HTR-8/SVneo (cell line): Measurements from ENCODE around the gene SYT2.
A peak's percentile ranks its signal among the peaks of the same experiment; 100 is the strongest.
"Not testable (repeated sequence)": the region's sequence is repeated elsewhere in the genome, so short reads cannot be mapped to it uniquely, and the experiment has no call there.

Experiments used
- DNase-seq: peaks from one replicate; pipeline ENCODE4 v3.0.0; 2011; ENCODE audit warnings: low spot score, mixed read lengths; ENCODE audit not compliant: insufficient read length
- FAIRE-seq: peaks from 2 replicates; lab custom pipeline; 2011; peaks lifted over from hg19 to GRCh38; lab: Jason Lieb, UNC

The SYT2 gene

DNA sequence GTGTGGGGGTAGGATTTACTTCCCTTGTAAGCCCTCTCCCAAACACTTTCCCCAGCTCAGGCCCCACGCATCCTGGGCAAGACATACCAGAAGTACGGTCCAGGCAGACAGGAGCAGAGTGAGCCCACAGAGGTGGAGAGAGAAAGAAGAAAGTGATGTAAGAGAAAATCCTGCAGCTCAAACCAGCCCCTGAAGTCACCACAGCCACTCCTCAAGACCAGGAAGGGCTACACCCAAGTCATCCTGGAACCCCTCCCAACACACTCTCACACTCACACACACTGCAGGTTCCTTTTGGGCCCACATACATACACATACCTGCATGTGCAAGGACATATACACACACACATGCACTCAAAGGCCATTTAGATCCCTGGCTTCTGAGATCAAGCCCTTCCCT lies 106.8 kb downstream of the SYT2 start:
- FAIRE-seq (no peak), DNase-seq (no peak)

DNA sequence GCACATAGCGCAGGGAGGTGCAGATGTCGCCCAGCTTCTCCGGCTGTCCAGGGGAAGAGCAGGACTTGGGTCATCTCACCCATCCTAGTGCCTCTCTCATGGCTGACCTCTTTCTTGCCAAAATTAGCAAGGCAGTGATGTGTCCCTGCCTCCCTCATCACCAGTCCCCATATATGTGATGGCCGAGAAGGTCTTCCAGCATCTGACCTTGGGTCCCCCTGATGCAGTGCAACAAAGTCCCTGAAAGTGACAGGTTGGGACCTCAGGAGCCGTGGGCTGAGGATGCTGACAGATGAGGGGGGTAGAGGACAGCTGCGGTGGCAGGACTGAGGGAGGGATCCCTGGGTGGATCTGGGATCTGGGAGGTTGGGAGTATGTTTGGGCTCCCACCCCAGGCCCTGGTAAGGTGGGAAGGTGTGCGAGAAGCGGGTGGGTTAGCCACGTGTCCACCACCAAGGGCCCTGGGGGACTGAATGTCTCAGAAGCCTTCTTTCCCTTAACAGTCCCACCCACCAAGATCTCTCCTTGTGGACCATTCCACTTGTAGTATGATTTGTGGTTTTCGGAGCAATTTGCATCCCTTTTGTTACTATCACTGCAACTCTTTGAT lies 109.7 kb downstream of the SYT2 start:
- no peak for DNase-seq
- no peak for FAIRE-seq

DNA sequence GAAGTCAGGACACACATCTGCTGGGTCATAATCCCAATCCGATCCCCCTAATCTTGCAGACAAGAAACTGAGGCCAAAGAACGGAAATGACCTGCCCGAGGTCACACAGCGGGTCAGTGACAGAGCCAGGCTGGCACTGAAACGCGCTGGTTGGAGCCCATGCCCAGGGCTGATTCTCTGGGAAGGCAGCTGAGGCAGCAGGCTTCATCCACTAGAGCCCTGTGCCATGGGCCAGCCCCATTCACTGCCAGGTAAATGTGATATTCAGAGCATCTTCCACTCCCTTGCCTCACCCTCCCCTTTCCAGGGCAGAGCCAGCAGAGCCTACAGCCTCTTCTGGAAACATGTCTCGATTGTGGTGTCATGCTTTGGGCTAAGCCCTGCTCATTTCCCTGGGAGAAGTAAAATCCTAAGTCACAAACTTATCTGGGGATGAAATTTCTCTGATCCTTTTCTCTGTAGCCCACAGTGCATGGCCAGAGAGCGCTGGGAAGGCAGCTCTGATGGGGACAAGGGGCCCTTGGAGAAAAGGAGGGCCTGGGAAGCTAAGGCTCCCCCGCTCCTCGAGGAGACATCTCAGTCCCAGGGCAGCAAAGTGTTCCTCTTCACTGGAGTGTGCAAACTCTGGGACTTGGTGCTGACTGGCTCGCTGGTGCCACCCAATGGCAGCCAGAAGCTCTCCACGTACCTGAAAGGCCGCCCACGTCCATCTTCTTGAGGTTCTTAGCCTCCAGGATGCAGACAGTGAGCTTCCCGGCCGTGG lies 110.4 kb downstream of the SYT2 start:
- FAIRE-seq (peak; percentile 79), DNase-seq (peak; percentile 85)

DNA sequence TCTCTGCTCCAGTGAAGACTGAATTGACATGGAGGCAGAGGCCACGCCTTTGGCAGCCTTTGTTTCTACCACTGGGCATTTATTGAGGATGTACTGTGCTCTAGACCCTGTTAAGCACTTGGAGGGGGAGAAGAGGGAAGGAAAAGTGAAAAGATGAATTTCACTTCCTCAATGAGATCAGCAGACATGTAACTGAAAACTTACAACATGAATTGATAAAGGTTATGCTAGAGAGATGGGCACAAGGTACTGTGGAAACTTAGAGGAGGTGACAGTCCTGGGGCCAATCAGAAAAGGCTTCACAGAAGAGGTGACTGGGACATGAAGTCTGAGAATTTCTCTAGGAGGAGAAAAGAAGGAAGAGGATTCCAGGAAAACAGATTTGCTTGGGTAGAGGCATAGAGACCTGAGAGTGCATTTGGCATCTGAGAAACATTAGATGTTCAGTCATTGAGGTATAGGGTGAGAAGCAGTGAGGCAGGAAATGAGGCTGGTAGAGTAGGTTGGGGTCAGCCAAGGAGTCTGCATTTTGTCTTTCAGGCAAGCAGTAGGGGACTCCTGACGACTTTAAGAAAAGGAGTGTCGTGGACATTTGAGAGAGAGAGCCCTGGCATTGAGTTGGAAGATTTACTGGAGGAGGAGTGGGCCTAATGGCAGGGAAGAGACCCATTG lies 113.0 kb downstream of the SYT2 start:
- FAIRE-seq (no peak), DNase-seq (no peak)

DNA sequence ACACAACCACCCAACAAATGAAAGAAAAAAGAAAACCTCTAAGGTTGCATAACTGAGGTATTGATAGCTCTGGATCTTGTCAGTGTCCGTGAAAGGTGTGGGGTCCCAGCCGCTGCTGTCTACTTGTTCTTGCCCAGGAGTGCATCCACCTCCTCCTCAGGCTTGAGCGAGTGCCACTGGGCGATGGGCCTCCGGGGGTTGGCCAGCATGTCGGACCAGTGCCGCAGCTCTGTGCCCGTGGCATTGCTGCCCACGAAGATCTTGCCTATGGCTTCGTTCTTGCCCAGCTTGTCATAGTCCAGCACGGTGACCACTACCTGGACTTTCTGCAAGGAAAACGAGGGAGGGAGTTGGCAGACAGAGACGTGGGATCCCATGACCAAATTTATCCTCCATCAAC lies 113.6 kb downstream of the SYT2 start:
- DNase-seq: no peak
- FAIRE-seq: no peak

DNA sequence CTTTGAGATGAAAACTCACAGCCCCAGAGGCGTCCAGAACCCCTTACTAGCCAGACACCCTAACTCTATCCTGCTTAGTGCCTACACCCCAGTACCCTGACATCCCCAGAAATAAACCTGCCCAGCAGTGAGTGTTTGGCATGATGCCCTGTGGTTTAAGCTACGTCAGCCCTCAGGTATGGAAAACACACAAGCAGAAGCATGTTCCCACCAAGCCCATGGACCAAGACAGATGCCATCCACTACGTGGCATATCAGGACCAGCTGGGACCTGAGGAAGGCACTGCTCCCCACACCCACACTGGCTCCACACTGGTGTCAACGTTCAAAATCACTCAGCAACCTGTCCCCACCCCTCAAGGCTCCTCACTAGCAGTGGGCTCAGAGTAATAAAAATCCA lies 116.4 kb downstream of the SYT2 start:
- DNase-seq (no peak), FAIRE-seq (no peak)

DNA sequence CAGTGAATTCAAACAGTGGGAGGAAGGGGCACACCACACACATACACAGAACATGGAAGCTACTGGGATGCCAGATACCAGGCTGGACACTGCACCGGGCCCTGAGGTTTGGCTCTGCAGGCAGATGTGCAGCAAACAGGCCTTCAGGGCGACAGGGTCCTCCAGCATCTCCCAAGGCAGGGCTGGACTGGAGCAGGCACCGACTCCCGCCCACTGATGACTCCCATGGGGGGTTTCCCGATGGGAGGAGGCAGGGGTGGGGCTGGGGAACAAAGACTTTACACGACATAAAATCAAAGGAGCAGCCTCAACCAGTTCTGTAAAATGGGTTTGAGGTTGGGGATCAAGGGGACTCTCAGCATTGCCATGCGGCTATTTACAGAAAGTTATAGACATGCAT lies 118.1 kb downstream of the SYT2 start:
- no peak for DNase-seq
- FAIRE-seq: no peak

DNA sequence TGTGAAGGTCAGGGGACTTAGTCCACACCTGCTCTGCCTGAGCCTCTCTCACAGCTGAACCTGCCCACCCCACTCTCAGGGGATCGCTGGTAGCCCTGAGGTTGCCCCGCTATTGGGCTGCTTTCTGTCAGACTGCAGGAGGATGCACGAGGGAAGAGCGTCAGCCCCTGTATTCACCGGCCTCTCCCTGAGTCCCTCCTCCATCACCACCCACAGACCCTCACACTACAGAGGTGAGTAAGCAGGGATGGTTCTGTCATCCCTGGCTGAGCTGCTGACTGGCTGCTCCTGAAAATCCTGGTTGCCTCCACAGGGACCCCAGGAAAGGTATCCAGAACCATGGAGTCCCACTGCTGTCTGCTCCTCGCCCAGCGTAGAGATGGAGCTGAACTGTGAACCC lies 118.7 kb downstream of the SYT2 start:
- DNase-seq (no peak), FAIRE-seq (peak; percentile 42)

DNA sequence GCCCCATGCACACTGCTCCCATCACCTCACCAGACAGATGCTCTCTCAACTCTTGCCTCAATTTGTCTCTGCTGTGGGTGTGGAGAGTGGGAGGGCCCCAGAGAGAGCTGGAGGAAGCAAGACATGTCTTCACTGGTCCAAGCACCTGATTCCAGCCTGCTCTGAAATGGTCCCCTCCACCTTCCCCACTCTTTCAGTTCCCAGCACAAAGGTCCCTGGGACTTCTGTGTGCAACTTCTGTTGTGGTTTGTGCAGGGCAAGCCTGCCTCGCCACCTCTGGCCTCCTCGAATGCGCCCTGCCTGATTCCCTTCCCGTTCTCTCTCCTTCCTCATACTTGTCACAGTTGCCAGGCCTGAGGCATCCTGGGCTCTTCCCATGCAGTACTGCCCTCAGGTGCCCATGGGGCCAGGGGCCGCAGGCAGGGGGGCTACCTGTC lies 119.3 kb downstream of the SYT2 start:
- FAIRE-seq (no peak), DNase-seq (no peak)

DNA sequence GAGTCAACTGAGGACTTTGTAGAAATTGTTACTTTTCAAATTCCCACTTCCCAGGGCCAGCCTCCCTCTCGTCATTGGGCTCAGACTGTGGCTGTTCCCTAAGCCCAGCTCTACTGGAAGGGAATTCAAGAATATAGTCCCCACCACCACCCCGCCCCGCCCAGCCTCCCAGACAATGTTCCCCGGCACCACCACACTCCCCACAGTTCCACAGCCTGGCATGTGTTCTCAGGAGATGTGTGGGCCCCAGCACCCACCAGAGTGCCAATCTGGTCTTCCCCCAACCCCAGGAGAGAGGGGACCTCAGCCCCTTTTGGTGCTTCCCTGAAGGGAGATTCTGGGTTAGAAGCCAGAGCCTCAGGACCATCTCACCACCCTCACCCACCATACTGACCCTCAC lies 120.1 kb downstream of the SYT2 start:
- FAIRE-seq: no peak
- no peak for DNase-seq

DNA sequence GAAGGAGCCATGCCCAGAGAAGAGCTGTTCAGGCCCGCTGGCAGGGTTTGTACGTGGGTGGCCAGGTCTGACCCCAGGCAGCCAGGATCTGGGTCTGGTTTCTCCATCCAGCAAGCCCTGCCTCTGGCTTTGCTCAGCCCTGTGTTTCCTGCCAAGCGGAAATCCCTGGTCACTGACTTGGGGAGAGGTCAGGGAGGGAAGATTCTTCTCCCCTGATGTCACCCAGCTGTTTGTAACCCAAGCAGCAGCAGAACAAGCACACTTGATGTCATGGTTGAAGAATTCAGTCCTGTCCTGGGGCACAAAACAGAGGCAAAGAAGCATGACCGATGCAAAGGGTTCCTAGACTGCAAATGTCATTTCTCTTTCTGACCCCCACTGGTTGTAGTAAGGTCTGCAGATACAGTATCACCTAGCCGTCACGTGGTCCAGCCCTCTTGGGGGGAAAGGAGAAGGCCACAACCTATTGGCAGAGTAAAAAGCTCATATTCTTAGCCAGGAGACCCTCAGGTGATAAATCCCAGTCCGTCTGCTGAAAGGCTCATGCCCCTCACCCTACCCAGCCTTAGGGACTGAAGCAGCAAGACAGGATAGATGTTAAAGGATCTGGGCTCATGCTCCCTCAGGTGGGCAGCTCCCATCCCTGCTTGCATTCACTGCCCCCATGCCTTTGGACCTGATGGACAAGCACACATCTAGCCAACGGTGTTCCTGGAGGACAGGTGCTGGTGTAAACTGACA lies 120.9 kb downstream of the SYT2 start:
- peak; percentile 97 for DNase-seq
- peak; percentile 96 for FAIRE-seq

DNA sequence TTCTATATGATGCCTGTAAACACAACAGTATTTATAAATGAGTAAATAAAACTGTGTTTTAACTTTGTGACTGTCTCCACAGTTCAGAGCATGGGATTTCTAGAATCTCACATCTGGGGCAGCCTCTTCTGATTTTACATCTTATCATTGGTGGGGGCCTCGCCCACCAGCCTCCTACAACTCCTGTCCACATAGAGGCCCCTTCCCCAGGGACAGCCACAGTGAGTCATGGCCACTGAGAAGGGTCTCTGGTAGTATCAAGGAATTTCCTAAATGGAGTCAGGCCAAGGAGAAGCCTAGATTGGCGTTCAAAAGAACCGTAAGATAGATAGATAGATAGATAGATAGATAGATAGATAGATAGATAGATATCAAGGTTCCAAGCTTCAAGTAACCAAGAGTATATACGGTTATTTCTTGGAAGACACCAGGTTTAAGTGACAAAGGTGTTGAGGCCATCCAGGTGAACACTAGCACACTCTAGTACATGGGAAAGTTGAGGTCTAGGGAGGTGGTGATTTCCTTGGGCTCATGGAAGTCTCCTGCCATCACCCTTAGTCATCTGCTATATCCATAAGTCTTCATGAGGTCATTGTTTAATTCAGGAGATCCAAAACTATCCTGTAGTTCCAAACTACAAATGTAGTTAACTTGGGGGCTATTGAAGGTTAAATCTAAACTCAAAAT lies 121.6 kb downstream of the SYT2 start:
- DNase-seq (no peak), FAIRE-seq (no peak)

DNA sequence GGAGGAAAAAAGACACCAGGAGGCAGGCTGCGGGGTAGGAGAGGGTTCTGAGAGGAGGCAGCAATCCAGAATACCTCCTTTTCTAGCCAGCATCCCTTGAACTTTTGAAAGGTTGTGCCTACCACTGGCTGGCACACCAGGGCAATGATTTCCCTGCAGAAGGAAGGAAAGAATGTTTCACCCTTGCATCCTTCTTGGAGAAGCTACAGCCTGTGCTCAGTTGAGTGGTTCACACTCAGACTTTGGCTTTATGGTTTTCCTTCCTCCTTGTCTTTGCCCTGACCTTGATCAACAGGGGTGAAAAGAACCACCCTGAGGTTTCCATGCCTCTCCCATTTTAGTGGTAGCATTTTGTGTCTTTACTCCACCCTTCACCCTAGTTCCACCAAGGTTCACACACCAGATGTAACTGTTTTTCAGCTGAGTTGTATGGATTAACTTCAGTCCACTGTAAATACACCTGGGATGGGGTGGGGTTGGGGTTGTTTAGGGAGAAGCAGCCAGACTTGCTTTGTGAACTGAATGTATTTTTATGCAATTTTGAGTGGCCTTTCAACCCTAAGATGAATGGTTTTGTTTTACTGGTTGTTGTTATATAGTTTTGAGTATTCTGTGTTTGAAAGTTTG lies 122.3 kb downstream of the SYT2 start:
- FAIRE-seq (no peak), DNase-seq (no peak)

DNA sequence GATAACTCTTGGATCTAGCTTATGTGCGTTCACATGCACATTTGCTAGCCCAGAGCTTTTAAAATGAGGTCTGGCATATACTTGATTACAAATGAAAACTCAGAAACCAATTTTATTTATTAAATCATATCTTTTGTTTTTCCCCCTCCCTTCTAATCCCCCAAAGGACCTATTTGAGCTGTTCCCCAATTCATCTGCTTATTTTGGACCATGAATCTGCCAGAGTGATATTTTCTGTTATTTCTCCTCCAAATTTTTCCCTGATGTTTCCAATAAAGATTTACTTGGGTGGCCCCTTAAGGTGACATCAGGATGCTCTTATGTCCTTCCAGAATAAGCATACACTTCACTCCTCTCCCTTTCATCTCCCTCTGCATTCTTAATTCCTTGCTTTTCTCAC lies 123.4 kb downstream of the SYT2 start:
- FAIRE-seq: no peak

DNA sequence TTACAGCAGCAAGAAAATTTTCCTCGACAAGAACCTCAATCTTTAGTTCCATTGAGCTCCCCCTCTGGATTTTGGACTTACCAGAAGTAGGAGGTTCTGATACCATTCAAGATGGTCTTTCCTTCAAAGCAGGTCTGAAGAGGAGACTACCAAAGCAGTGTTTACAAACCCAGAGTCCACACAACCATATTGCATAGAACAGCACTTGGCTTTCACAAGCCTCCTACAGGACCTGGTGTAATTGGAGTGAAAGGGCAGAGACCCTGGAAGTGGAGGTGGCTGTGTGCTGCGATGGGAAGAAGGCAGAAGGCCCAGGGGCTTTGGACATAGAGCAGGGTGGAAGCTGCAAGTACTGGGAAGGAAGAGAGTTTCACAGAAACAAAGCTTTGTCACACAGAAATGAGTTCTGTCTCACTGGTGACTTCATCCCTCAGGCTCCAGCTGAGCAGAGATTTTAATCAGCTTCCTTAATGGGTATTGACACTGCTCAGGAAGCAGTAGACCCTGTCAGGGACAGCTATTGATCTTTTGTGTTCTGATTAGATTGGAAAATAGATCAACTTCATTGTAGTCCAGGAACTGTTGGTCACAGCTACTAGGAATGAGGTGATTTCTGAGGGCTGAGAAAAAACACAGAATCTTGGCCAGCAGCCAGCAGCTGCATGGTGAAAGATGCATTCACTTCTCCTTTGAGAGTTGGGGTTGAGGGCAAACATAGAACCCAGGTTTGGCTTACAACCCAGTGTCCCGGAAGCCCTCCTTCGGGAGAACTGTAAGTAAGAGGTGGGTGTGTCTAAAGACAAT lies 124.0 kb downstream of the SYT2 start:
- FAIRE-seq (no peak), DNase-seq (no peak)

More for the DNA sequence above, 123.4 kb downstream of the SYT2 start:
- DNase-seq: no peak

DNA sequence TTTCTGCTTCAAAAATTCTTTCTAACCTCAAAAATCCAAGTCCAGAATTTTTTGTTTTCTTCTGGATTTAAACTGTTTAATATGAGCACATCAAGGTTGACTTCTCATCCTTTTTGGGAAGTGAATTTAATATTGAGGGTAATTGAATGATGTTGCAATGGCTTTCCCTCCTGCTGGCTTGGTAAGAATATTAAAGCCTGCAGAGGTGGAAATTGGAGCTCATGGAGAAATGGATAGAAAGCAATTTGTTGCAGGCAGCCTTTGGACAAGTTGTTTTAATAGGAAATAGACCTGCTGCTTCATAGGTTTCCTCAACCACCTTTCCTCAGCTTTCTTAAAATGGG lies 124.7 kb downstream of the SYT2 start:
- DNase-seq (no peak), FAIRE-seq (no peak)

DNA sequence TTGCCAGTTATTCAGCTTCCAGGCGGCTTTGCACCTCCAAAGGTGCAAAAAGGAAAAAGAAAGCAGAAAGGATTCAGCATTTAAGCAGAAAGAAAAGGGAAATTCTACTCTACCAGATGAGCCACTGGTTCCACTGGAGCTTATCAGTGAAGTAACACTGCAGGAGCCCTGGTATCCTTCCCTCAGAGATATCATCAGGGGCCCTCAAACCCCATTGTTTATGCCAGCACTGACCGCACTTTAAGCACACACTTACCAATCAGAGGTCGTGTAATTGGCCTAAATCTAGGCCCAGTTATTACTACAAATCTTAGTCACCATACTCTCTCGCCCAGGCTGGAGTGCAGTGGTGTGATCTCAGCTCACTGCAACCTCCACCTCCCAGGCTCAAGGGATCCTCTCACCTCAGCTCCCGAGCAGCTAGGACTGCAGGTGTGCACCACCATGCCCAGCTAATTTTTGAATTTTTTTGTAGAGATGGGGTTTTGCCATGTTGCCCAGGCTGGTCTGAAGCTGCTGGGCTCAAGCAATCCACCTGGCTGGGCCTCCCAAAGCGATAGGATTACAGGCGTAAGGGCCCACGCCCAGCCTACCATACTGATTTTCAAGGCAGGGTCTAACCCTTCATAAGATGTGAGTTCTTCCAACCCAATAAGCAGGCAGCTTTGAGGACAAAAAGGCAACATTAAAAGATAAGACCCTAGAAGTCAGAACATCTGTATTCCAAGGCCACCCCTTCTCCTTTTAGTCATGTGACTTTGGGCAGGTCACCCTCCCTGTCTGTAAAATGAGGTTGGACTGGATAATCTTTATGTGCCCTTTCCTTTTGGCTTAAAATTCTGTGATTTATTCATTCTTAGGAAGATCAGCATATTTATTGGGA lies 125.3 kb downstream of the SYT2 start:
- no peak for FAIRE-seq

DNA sequence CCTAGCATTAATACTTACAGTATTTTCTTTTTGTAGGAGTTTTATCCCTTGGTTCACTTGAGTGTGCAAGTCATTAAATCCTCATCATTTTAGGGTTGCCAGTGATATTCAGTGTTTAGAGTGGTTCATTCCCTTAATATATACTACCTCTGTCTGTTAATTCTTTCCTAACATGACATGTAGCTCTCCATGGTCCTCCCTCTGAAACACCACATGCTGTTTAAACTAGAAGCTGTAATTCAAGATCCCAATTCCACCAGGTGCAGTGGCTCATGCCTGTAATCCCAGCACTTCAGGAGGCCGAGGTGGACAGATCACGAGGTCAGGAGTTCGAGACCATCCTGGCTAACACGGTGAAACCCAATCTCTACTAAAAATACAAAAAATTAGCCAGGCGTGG lies 127.9 kb downstream of the SYT2 start:
- not testable (repeated sequence) for FAIRE-seq

More for the DNA sequence above, 125.3 kb downstream of the SYT2 start:
- no peak for DNase-seq

More for the DNA sequence above, 127.9 kb downstream of the SYT2 start:
- DNase-seq: not testable (repeated sequence)
